ENCODE data around the gene CSNK2A1.

Gene CSNK2A1

DNA sequence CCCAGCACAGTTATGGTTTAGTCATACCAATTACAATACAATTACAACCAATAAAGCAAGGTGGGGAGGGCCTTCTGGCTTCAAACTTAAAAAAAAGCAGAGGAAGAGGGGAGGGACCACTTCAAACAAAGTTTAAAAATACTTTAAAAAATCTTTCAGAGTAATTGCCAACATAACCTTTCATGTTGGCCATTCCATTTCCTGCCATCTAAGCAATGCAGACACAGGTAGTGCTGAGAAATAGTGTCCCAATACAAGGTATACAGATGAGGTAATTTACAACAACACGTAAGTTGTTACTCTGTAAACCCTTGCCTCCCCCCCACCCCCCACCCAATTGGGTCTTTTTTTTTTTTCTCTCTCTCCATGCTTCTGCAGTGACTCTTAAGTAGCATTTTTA lies 62.4 kb downstream of the CSNK2A1 start:
- no peak for TF ChIP-seq EZH2phosphoT487 (conservative IDR thresholded peaks at IDR 0.05; ENCODE audit: low read length)
- TF ChIP-seq, protein P1, sequence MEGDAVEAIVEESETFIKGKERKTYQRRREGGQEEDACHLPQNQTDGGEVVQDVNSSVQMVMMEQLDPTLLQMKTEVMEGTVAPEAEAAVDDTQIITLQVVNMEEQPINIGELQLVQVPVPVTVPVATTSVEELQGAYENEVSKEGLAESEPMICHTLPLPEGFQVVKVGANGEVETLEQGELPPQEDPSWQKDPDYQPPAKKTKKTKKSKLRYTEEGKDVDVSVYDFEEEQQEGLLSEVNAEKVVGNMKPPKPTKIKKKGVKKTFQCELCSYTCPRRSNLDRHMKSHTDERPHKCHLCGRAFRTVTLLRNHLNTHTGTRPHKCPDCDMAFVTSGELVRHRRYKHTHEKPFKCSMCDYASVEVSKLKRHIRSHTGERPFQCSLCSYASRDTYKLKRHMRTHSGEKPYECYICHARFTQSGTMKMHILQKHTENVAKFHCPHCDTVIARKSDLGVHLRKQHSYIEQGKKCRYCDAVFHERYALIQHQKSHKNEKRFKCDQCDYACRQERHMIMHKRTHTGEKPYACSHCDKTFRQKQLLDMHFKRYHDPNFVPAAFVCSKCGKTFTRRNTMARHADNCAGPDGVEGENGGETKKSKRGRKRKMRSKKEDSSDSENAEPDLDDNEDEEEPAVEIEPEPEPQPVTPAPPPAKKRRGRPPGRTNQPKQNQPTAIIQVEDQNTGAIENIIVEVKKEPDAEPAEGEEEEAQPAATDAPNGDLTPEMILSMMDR (IDR thresholded peaks at IDR 0.05; ENCODE audit: insufficient read depth, low read length, poor library complexity, severe bottlenecking) = no peak
- Histone ChIP-seq H3K27ac (ENCODE audit: low read depth, low read length) (no peak overlapping the region), H3K4me2 (ENCODE audit: low read depth, low read length, poor library complexity, severe bottlenecking) (no peak overlapping the region), H3K27me3 (ENCODE audit: low read length) (no peaks in the 10 kb centered on the region), H3K9ac (ENCODE audit: low read length) (no peak overlapping the region), H3K4me3 (ENCODE audit: insufficient read depth, low read length, poor library complexity, severe bottlenecking) (no peak overlapping the region), H4K20me1 (ENCODE audit: low read depth, low read length) (no peaks in the 10 kb centered on the region), H3F3A (ENCODE audit: insufficient read depth) (peaks cover 21% of the 10 kb centered on the region; the same call in 1 of the 2 replicates), H3K79me2 (ENCODE audit: insufficient read depth, low read length) (no peaks in the 10 kb centered on the region), H3K36me3 (ENCODE audit: low read length) (peaks cover 23% of the 10 kb centered on the region; the same call in 1 of the 2 replicates), H2AFZ (ENCODE audit: low read depth, low read length, severe bottlenecking) (no peak overlapping the region), H3K9me2 (replicated peaks; ENCODE audit: insufficient read depth, low read length) (no peaks in the 10 kb centered on the region), H3K9me3 (ENCODE audit: insufficient read depth, low read length) (no peaks in the 10 kb centered on the region)

DNA sequence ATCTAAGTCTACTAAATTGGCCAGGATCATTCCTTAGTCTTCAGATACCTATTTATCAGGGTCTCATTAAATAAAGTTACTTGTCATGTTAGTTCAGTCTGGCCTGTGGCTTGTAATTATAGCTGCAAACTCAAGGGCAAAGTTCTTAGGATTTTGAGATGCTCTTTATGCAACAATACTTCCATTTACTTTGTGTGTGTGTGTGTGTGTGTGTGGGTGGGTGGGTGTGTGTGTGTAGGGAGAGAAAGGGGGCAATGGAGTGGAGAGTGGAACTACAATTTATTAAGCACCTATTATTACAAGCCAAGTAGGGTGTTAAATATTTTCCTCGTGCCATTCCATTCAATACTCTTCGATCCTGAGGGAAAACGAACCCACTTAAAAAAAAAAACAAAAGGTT lies 63.5 kb downstream of the CSNK2A1 start:
- peaks cover 21% of the 10 kb centered on the region; the same call in 1 of the 2 replicates for H3F3A ChIP-seq (ENCODE audit: insufficient read depth)
- H3K9me3 ChIP-seq (ENCODE audit: insufficient read depth, low read length) = no peaks in the 10 kb centered on the region
- H3K4me2 ChIP-seq (ENCODE audit: low read depth, low read length, poor library complexity, severe bottlenecking) = no peak overlapping the region
- no peaks in the 10 kb centered on the region for H3K79me2 ChIP-seq (ENCODE audit: insufficient read depth, low read length)
- no peak overlapping the region for H3K27ac ChIP-seq (ENCODE audit: low read depth, low read length)
- no peak overlapping the region for H3K9ac ChIP-seq (ENCODE audit: low read length)
- no peaks in the 10 kb centered on the region for H3K9me2 ChIP-seq (replicated peaks; ENCODE audit: insufficient read depth, low read length)
- H3K4me3 ChIP-seq (ENCODE audit: insufficient read depth, low read length, poor library complexity, severe bottlenecking) = no peak overlapping the region
- peaks cover 16% of the 10 kb centered on the region; the same call in 1 of the 2 replicates for H3K36me3 ChIP-seq (ENCODE audit: low read length)
- TF ChIP-seq, protein P1 (IDR thresholded peaks at IDR 0.05; ENCODE audit: insufficient read depth, low read length, poor library complexity, severe bottlenecking) = no peak
- no peaks in the 10 kb centered on the region for H3K27me3 ChIP-seq (ENCODE audit: low read length)
- no peaks in the 10 kb centered on the region for H4K20me1 ChIP-seq (ENCODE audit: low read depth, low read length)
- no peak overlapping the region for H2AFZ ChIP-seq (ENCODE audit: low read depth, low read length, severe bottlenecking)

- no peaks in the 10 kb centered on the region for H3K9me3 ChIP-seq (ENCODE audit: insufficient read depth, low read length)
- H3K4me2 ChIP-seq (ENCODE audit: low read depth, low read length, poor library complexity, severe bottlenecking) = no peak overlapping the region
- no peak overlapping the region for H2AFZ ChIP-seq (ENCODE audit: low read depth, low read length, severe bottlenecking)
- peaks cover 16% of the 10 kb centered on the region; the same call in 1 of the 2 replicates for H3K36me3 ChIP-seq (ENCODE audit: low read length)
- H3F3A ChIP-seq (ENCODE audit: insufficient read depth) = peaks cover 21% of the 10 kb centered on the region; the same call in 1 of the 2 replicates
- no peaks in the 10 kb centered on the region for H3K79me2 ChIP-seq (ENCODE audit: insufficient read depth, low read length)
- H3K4me3 ChIP-seq (ENCODE audit: insufficient read depth, low read length, poor library complexity, severe bottlenecking) = no peak overlapping the region
- no peak for TF ChIP-seq EZH2phosphoT487 (conservative IDR thresholded peaks at IDR 0.05; ENCODE audit: low read length)
- TF ChIP-seq, protein P1 (IDR thresholded peaks at IDR 0.05; ENCODE audit: insufficient read depth, low read length, poor library complexity, severe bottlenecking) = no peak
- H3K27ac ChIP-seq (ENCODE audit: low read depth, low read length) = no peak overlapping the region
- no peaks in the 10 kb centered on the region for H4K20me1 ChIP-seq (ENCODE audit: low read depth, low read length)
- H3K9ac ChIP-seq (ENCODE audit: low read length) = no peak overlapping the region
- H3K27me3 ChIP-seq (ENCODE audit: low read length) = no peaks in the 10 kb centered on the region
- H3K9me2 ChIP-seq (replicated peaks; ENCODE audit: insufficient read depth, low read length) = no peaks in the 10 kb centered on the region
Measured at GRCh38 chr20:479487-479886, 64.1 kb downstream of the CSNK2A1 start.

All from SU-DHL-6 (cell line).